ENCODE measurements around the gene CGREF1.
"Not testable (repeated sequence)": the region's sequence is repeated elsewhere in the genome, so short reads cannot be mapped to it uniquely, and the experiment has no call there.

Gene CGREF1

GRCh38 chr2:27110603-27111352 is 8.2 kb downstream of the CGREF1 start:
- in situ Hi-C loops (cut with HindIII; ENCODE audit: low sequenced_read_pairs), result loop anchor here (25.0 kb wide), 1 partner anchor 152 kb away; the partner anchor contains the start of gene SLC30A3
- not testable (repeated sequence) for DNase-seq (ENCODE audit: low read depth, low spot score); H3K4me3 ChIP-seq (ENCODE audit: low read depth, low read length)

- DNase-seq (ENCODE audit: low read depth, low spot score), result no peak
- no peak for TF ChIP-seq CTCF (IDR thresholded peaks at IDR 0.05; ENCODE audit: low read depth, low read length)
- in situ Hi-C loops (cut with HindIII; ENCODE audit: low sequenced_read_pairs), result loop anchor here (25.0 kb wide), 1 partner anchor 153 kb away; the partner anchor contains the start of gene SLC30A3
Measured at GRCh38 chr2:27109083-27109482, 9.8 kb downstream of the CGREF1 start.

GRCh38 chr2:27108221-27108620 is 10.7 kb downstream of the CGREF1 start:
- in situ Hi-C loops (cut with HindIII; ENCODE audit: low sequenced_read_pairs), result loop anchor here (25.0 kb wide), 1 partner anchor 154 kb away; the partner anchor contains the start of gene SLC30A3
- H3K4me3 ChIP-seq (ENCODE audit: low read depth, low read length), result no peak overlapping the region
- no peak for TF ChIP-seq CTCF (IDR thresholded peaks at IDR 0.05; ENCODE audit: low read depth, low read length)
- DNase-seq (ENCODE audit: low read depth, low spot score), result no peak

More at GRCh38 chr2:27109083-27109482, 9.8 kb downstream of the CGREF1 start:
- no peak overlapping the region for H3K4me3 ChIP-seq (ENCODE audit: low read depth, low read length)

- in situ Hi-C loops (cut with HindIII; ENCODE audit: low sequenced_read_pairs), result loop anchor here (25.0 kb wide), 1 partner anchor 156 kb away; the partner anchor contains the start of gene SLC30A3
- no peak overlapping the region for H3K4me3 ChIP-seq (ENCODE audit: low read depth, low read length)
- no peak for DNase-seq (ENCODE audit: low read depth, low spot score)
- no peak for TF ChIP-seq CTCF (IDR thresholded peaks at IDR 0.05; ENCODE audit: low read depth, low read length)
Measured at GRCh38 chr2:27105981-27106380, 12.9 kb downstream of the CGREF1 start.

- H3K4me3 ChIP-seq (ENCODE audit: low read depth, low read length), result no peak overlapping the region
- no peak for DNase-seq (ENCODE audit: low read depth, low spot score)
- no peak for TF ChIP-seq CTCF (IDR thresholded peaks at IDR 0.05; ENCODE audit: low read depth, low read length)
- in situ Hi-C loops (cut with HindIII; ENCODE audit: low sequenced_read_pairs), result loop anchor here (25.0 kb wide), 1 partner anchor 160 kb away; the partner anchor contains the start of gene SLC30A3
Measured at GRCh38 chr2:27102329-27102728, 16.6 kb downstream of the CGREF1 start.

GRCh38 chr2:27100036-27100435 is 18.9 kb downstream of the CGREF1 start:
- no peak for TF ChIP-seq CTCF (IDR thresholded peaks at IDR 0.05; ENCODE audit: low read depth, low read length)
- DNase-seq (ENCODE audit: low read depth, low spot score), result no peak
- H3K4me3 ChIP-seq (ENCODE audit: low read depth, low read length), result no peak overlapping the region
- in situ Hi-C loops (cut with HindIII; ENCODE audit: low sequenced_read_pairs), result loop anchor here (25.0 kb wide), 1 partner anchor 162 kb away; the partner anchor contains the start of gene SLC30A3

GRCh38 chr2:27099334-27099955 is 19.5 kb downstream of the CGREF1 start:
- DNase-seq (ENCODE audit: low read depth, low spot score), result no peak
- no peak overlapping the region for H3K4me3 ChIP-seq (ENCODE audit: low read depth, low read length)
- in situ Hi-C loops (cut with HindIII; ENCODE audit: low sequenced_read_pairs), result no loop called here
- no peak for TF ChIP-seq CTCF (IDR thresholded peaks at IDR 0.05; ENCODE audit: low read depth, low read length)
